GM12872 (cell line): ENCODE results near the gene ZKSCAN1.

ENCODE experiments used
- CTCF ChIP-seq: IDR thresholded peaks from 3 replicates; pipeline ENCODE4 v1.5.1; 2011; ENCODE audit warnings: low read depth, mild to moderate bottlenecking, low read length, moderate library complexity; ENCODE audit not compliant: insufficient read depth

The ZKSCAN1 gene

GRCh38 chr7:100015232-100016214 is at the start of gene ZKSCAN1:
Gene ZKSCAN1 (plus strand): TSS chr7:100015596. CDS start chr7:100023507, 7,911 bp downstream.
- TF ChIP-seq CTCF = no peak

GRCh38 chr7:99969298-99969697 is 46.1 kb upstream of the ZKSCAN1 start:
- TF ChIP-seq CTCF = no peak

GRCh38 chr7:99971242-99971641 is 44.2 kb upstream of the ZKSCAN1 start:
- no peak for TF ChIP-seq CTCF

GRCh38 chr7:99974681-99975080 is 40.7 kb upstream of the ZKSCAN1 start:
- no peak for TF ChIP-seq CTCF

GRCh38 chr7:99975782-99976521 is 39.4 kb upstream of the ZKSCAN1 start, which contains the start of gene AZGP1:
Gene AZGP1 (minus strand): TSS chr7:99976031. CDS start chr7:99976020, 11 bp downstream.
- no peak for TF ChIP-seq CTCF

- no peak for TF ChIP-seq CTCF
These were observed 38.8 kb upstream of the ZKSCAN1 start for GRCh38 chr7:99976626-99977025.

- TF ChIP-seq CTCF = peak; percentile 57
These were observed 35.6 kb upstream of the ZKSCAN1 start for GRCh38 chr7:99979814-99980225.
